ENCODE data around the gene TIMM50.

- TF ChIP-seq EZH2 (IDR thresholded peaks at IDR 0.05; ENCODE audit: insufficient read depth, low read length) (peak; percentile 17), CTCF (IDR thresholded peaks at IDR 0.05; ENCODE audit: insufficient read depth, low read depth, low read length) (no peak)
Observed at GRCh38 chr19:39507715-39508364, 27.2 kb downstream of the TIMM50 start.

Data from astrocyte (in vitro differentiated cells and primary cell).